IMR-90 (cell line): ENCODE results near the gene SSH2. TPM values are rescaled to one million over a fixed set of nuclear protein-coding genes. Genes with fewer than 3 reads are reported as not detected.
A peak's percentile ranks its signal among the peaks of the same experiment; 100 is the strongest.

Experiments used
- ATAC-seq: fragments of 200-7000 bp; cut with Tn5 transposase; 2 replicates; pipeline ENCODE4 v1.9.1; 2020; ENCODE audit warnings: low read depth, mild to moderate bottlenecking, moderate library complexity
- BruUV-seq: library from RNA; stranded (reverse); fragments of 400-500 nt; replicated peaks from 2 replicates; lab custom pipeline; 2021; lab: Mats Ljungman, UMichigan
- CTCF ChIA-PET: fragments of 300-600 bp; formaldehyde crosslinking; extraction: SDS; loops from one replicate; lab custom pipeline; 2021; ENCODE audit warnings: antibody characterized with exemption; lab: Yijun Ruan, JAX
- POLR2A ChIA-PET: fragments of 300-600 bp; sonication (Branson Sonifier 250); formaldehyde crosslinking; loops from one replicate; lab custom pipeline; 2022; ENCODE audit warnings: antibody characterized with exemption; ENCODE audit not compliant: unreplicated experiment; lab: Charles Lee
- DNase-seq: peaks from one replicate; pipeline ENCODE4 v3.0.0; 2013
- H2AFZ ChIP-seq: replicated peaks from 2 replicates; pipeline ENCODE3; 2013; ENCODE audit warnings: low read length, mild to moderate bottlenecking; ENCODE audit not compliant: poor library complexity
- H2AK5ac ChIP-seq: 2 replicates; pipeline ENCODE4 v1.6.1; 2013; ENCODE audit warnings: low read depth, low read length, inconsistent platforms
- H2AK9ac ChIP-seq: replicated peaks from 2 replicates; pipeline ENCODE3; 2013; ENCODE audit warnings: mild to moderate bottlenecking, low read depth, low read length, moderate library complexity; ENCODE audit not compliant: poor library complexity
- H2BK120ac ChIP-seq: 2 replicates; pipeline ENCODE4 v1.6.1; 2013; ENCODE audit warnings: low read depth, low read length, inconsistent platforms
- H2BK15ac ChIP-seq: 3 replicates; pipeline ENCODE4 v1.6.1; 2013; ENCODE audit warnings: low read depth, low read length, inconsistent platforms
- H2BK20ac ChIP-seq: 2 replicates; pipeline ENCODE4 v1.6.1; 2013; ENCODE audit warnings: low read depth, mild to moderate bottlenecking, inconsistent platforms, low read length, moderate library complexity
- H2BK5ac ChIP-seq: 2 replicates; pipeline ENCODE4 v1.6.1; 2013; ENCODE audit warnings: mild to moderate bottlenecking, low read depth, low read length, inconsistent platforms; ENCODE audit not compliant: poor library complexity, severe bottlenecking
- H3K14ac ChIP-seq: replicated peaks from 2 replicates; pipeline ENCODE4 v1.6.1; 2013; ENCODE audit warnings: low read depth, low read length, inconsistent platforms
- H3K18ac ChIP-seq: 2 replicates; pipeline ENCODE4 v1.6.1; 2013; ENCODE audit warnings: low read depth, low read length, control low read depth
- H3K23ac ChIP-seq: 2 replicates; pipeline ENCODE4 v1.6.1; 2013; ENCODE audit warnings: low read depth, low read length, inconsistent platforms
- H3K27ac ChIP-seq: 2 replicates; pipeline ENCODE4 v1.5.1; 2013; ENCODE audit warnings: mild to moderate bottlenecking, control low read depth, low read length; ENCODE audit not compliant: insufficient read depth
- H3K27me3 ChIP-seq: 2 replicates; pipeline ENCODE4 v1.6.1; 2013; ENCODE audit warnings: low read length; ENCODE audit not compliant: control insufficient read depth, insufficient read depth
- H3K36me3 ChIP-seq: 2 replicates; pipeline ENCODE4 v1.6.1; 2013; ENCODE audit warnings: low read length, mixed read lengths; ENCODE audit not compliant: control insufficient read depth, insufficient read depth
- H3K4ac ChIP-seq: 2 replicates; pipeline ENCODE4 v1.6.1; 2013; ENCODE audit warnings: low read depth, low read length, inconsistent platforms
- H3K4me1 ChIP-seq: 2 replicates; pipeline ENCODE4 v1.6.1; 2013; ENCODE audit warnings: low read length, mixed read lengths; ENCODE audit not compliant: control insufficient read depth, insufficient read depth
- H3K4me2 ChIP-seq: 2 replicates; pipeline ENCODE4 v1.6.1; 2013; ENCODE audit warnings: low read depth, mild to moderate bottlenecking, control low read depth, low read length, moderate library complexity
- H3K4me3 ChIP-seq: 2 replicates; pipeline ENCODE4 v1.5.1; 2013; ENCODE audit warnings: low read depth, mild to moderate bottlenecking, control low read depth, low read length, moderate library complexity; ENCODE audit not compliant: insufficient read depth
- H3K56ac ChIP-seq: 2 replicates; pipeline ENCODE4 v1.6.1; 2013; ENCODE audit warnings: low read length, inconsistent platforms; ENCODE audit not compliant: insufficient read depth; ENCODE audit errors: extremely low read depth
- H3K79me1 ChIP-seq, 2 experiments: 2 replicates each; pipeline ENCODE4 v1.6.1; 2013; ENCODE audit warnings: low read length in 2 of 2, inconsistent platforms in 1 of 2, low read depth in 1 of 2
- H3K9ac ChIP-seq: 2 replicates; pipeline ENCODE4 v1.6.1; 2013; ENCODE audit warnings: low read depth, low read length, control low read depth
- H3K9me1 ChIP-seq: 2 replicates; pipeline ENCODE4 v1.6.1; 2013; ENCODE audit warnings: low read length, inconsistent platforms; ENCODE audit not compliant: insufficient read depth
- H3K9me3 ChIP-seq: 2 replicates; pipeline ENCODE4 v1.6.1; 2013; ENCODE audit warnings: low read length; ENCODE audit not compliant: control insufficient read depth, insufficient read depth
- H4K20me1 ChIP-seq: 2 replicates; pipeline ENCODE4 v1.6.1; 2013; ENCODE audit warnings: low read length, inconsistent platforms; ENCODE audit not compliant: insufficient read depth
- H4K5ac ChIP-seq: 2 replicates; pipeline ENCODE4 v1.6.1; 2013; ENCODE audit warnings: mild to moderate bottlenecking, low read depth, low read length, control low read depth
- H4K8ac ChIP-seq, 2 experiments: 2 replicates each; pipeline ENCODE4 v1.6.1; 2013; ENCODE audit warnings: low read depth in 2 of 2, low read length in 2 of 2, control low read depth in 1 of 2, inconsistent platforms in 1 of 2
- H4K91ac ChIP-seq: 2 replicates; pipeline ENCODE4 v1.6.1; 2013; ENCODE audit warnings: low read depth, low read length, inconsistent platforms; ENCODE audit not compliant: insufficient read depth
- CEBPB ChIP-seq: IDR thresholded peaks from 2 replicates; pipeline ENCODE4 v1.6.1; 2012; ENCODE audit warnings: low read depth, low read length, improper control_type of control experiment
- ELK1 ChIP-seq: fragments of 150-350 bp; IDR thresholded peaks from 2 replicates; pipeline ENCODE4 v1.6.1; 2016; ENCODE audit warnings: low read depth, mild to moderate bottlenecking, low read length, moderate library complexity, borderline replicate concordance
- MAFK ChIP-seq: IDR thresholded peaks from 2 replicates; pipeline ENCODE4 v1.6.1; 2012; ENCODE audit warnings: low read depth, low read length, improper control_type of control experiment
- MXI1 ChIP-seq: IDR thresholded peaks from 2 replicates; pipeline ENCODE4 v1.6.1; 2012; ENCODE audit warnings: low read depth, mild to moderate bottlenecking, low read length, moderate library complexity, borderline replicate concordance
- NFE2L2 ChIP-seq: fragments of 150-350 bp; IDR thresholded peaks from 2 replicates; pipeline ENCODE4 v1.6.1; 2016; ENCODE audit warnings: low read depth, mild to moderate bottlenecking, low read length
- POLR2A ChIP-seq: IDR thresholded peaks from 2 replicates; pipeline ENCODE4 v1.6.1; 2012; ENCODE audit warnings: mild to moderate bottlenecking, low read depth, low read length
- USF2 ChIP-seq: fragments of 150-350 bp; IDR thresholded peaks from 2 replicates; pipeline ENCODE4 v1.6.1; 2017; ENCODE audit warnings: mild to moderate bottlenecking, antibody characterized with exemption, low read length, low read depth
- WGBS, 2 experiments: methylation state at CpG; one replicate each; pipeline versions ENCODE4 v1.1.5 to v1.1.7; 2013; ENCODE audit warnings: missing lambda C conversion rate in 2 of 2; ENCODE audit not compliant: insufficient read length in 1 of 2; ENCODE audit errors: extremely low coverage in 2 of 2; 5-methylcytosine and 5-hydroxymethylcytosine counted together
- dilution Hi-C: fragments of 300-500 bp; cut with HindIII; formaldehyde crosslinking; loops from one replicate; pipeline ENCODE4 v1.14.3; 2018; ENCODE audit warnings: low sequenced_read_pairs; ENCODE audit not compliant: unreplicated experiment
- in situ Hi-C: fragments of 300-500 bp; cut with MboI; formaldehyde crosslinking; loops from 3 replicates; pipeline ENCODE4 v1.14.3; 2019; ENCODE audit warnings: low sequenced_read_pairs, inconsistent platforms, mixed read lengths
- intact Hi-C: fragments of 100-400 bp; cut with micrococcal nuclease; formaldehyde crosslinking; loops from 2 replicates; pipeline ENCODE4 v1.10.0; 2022
- polyA plus RNA-seq, 3 experiments: library from polyadenylated mRNA; depleted of rRNA; stranded (reverse); fragments of >200 nt; gene quantifications; 2 replicates each; pipeline ENCODE4 v1.2.3, GENCODE V29; 2012; ENCODE audit warnings: low replicate concordance in 1 of 3
- total RNA-seq: library from RNA; depleted of rRNA; stranded (reverse); fragments of >200 nt; gene quantifications from 2 replicates; pipeline ENCODE4 v1.2.3, GENCODE V29; 2012

The SSH2 gene
- total and polyA plus RNA-seq, 2 of the 4 experiments (the other 2 are of a cell fraction), result 9.3 TPM

- dilution Hi-C loops, result no loop called here
- H2AK9ac ChIP-seq, result no peak overlapping the region
- intact Hi-C loops, result no loop called here
- H3K36me3 ChIP-seq, result peaks cover 2% of the 10 kb centered on the region; the same call in 1 of the 2 replicates
- H2BK5ac ChIP-seq, result peak overlapping the region; percentile 18
- H3K18ac ChIP-seq, result no peak overlapping the region; the same call in 1 of the 2 replicates
- H3K27me3 ChIP-seq, result no peaks in the 10 kb centered on the region
- in situ Hi-C loops, result loop anchor here (5.0 to 10.0 kb wide), 2 partner anchors 136 to 294 kb away; partner anchors contain the start of gene SSH2
- H4K8ac ChIP-seq, result no peak overlapping the region
- no peak overlapping the region for H3K23ac ChIP-seq
- no TSS peak for BruUV-seq
- no peak overlapping the region for H3K9ac ChIP-seq
- no peaks in the 10 kb centered on the region for H3K9me3 ChIP-seq
- TF ChIP-seq MXI1, result no peak
- no peak for TF ChIP-seq NFE2L2
- TF ChIP-seq ELK1, result no peak
- no peak for TF ChIP-seq CEBPB
- no peak for TF ChIP-seq MAFK
- TF ChIP-seq USF2, result no peak
- no peak for TF ChIP-seq POLR2A
- no peak overlapping the region for H3K4me3 ChIP-seq
- no peak overlapping the region; the same call in 1 of the 2 replicates for H2BK120ac ChIP-seq
- H3K4me1 ChIP-seq, result peaks cover 25% of the 10 kb centered on the region
- no peak overlapping the region for H3K56ac ChIP-seq
- H2BK20ac ChIP-seq, result no peak overlapping the region
- no peak overlapping the region; the same call in 1 of the 2 replicates for H3K27ac ChIP-seq
- ATAC-seq (no peak), DNase-seq (no peak)
- no peak overlapping the region for H3K4me2 ChIP-seq
- no peak overlapping the region for H3K4ac ChIP-seq
- peaks cover 0 to 6% of the 10 kb centered on the region in 2 experiments; a peak in 1 of 4 replicates for H3K79me1 ChIP-seq
- H4K5ac ChIP-seq, result no peak overlapping the region
- ChIA-PET CTCF (interaction anchor here (0.6 to 3.7 kb wide), 3 partner anchors 138 to 452 kb away, joined by 5 to 25 read pairs (median 10); no protein-coding TSS in a partner anchor), POLR2A (no interaction called here)
- H3K9me1 ChIP-seq, result peaks cover 7% of the 10 kb centered on the region
- H2BK15ac ChIP-seq, result no peak overlapping the region
- 63% methylated on average over 1 of the region's 7 CpGs; no CpG with 5 or more reads in 1 of the 2 experiments for WGBS, 2 experiments
- no peak overlapping the region for H2AK5ac ChIP-seq
- H2AFZ ChIP-seq, result no peak overlapping the region
- no peaks in the 10 kb centered on the region for H4K20me1 ChIP-seq
- no peak overlapping the region for H4K91ac ChIP-seq
- H3K14ac ChIP-seq, result no peak overlapping the region
These were observed 288.9 kb downstream of the SSH2 start for GRCh38 chr17:29640981-29641642.
